ENCODE data around the gene UPF2.

- TF ChIP-seq POLR2A (IDR thresholded peaks at IDR 0.05) (no peak), CTCF (IDR thresholded peaks at IDR 0.05) (no peak)
These were observed 106.0 kb downstream of the UPF2 start for GRCh38 chr10:11936389-11937152.
